Activated T-cell treated with anti-CD3 and anti-CD28 coated beads for 4 hours (primary cell): ENCODE data around the gene TADA3.
"Not testable (repeated sequence)": the region's sequence is repeated elsewhere in the genome, so short reads cannot be mapped to it uniquely, and the experiment has no call there.

ENCODE experiments used
- DNase-seq: peaks from one replicate; pipeline ENCODE4 v3.0.0-alpha.2; 2020

TADA3 gene

DNA sequence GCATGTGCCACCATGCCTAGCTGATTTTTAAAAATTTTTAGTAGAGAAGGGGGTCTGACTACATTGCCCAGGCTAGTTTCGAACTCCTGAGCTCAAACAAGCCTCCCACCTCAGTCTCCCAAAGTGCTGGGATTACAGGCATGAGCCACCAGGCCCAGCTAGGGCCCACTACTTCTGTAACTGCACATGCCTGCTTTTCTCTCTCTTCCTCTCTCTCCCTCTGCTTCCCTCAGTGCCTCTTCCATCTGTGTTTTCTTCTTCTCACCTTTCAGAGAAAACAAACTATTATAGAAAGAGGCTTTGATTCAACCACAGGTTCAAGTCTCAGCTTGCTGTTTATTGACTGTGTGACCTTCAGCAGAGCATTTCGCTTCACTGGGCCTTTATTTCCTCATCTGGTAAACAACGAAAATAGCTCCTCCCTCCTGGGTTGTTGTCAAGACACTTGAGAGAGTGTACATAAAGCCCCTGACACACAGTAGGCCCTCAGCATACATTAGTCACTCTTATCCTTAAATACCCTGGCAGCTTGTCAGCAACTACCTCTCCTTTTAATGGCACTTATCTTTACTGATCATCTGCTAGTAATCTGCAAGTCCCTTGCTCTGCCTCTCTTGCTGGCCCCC lies 10.2 kb downstream of the TADA3 start:
- no peak for DNase-seq

- DNase-seq: no peak
Measured at GRCh38 chr3:9781551-9781950, 10.7 kb downstream of the TADA3 start.

DNA sequence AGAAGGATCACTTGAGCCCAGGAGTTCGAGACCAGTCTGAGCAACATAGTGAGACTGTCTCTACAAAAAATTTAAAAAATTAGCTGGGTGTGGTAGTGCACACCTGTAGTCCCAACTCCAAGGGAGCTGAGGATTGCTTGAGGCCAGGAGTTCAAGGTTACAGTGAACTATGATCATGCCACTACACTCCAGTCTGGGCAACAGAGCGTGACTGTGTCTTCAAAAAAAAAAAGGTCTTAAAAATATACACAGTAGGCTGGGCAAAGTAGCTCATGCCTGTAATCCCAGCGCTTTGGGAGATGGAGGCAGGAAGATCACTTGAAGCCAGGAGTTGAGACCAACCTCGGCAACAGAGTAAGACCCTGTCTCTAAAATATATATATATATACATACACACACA lies 11.4 kb downstream of the TADA3 start:
- no peak for DNase-seq

GRCh38 chr3:9780458-9780812 lies 11.8 kb downstream of the TADA3 start:
- no peak for DNase-seq

DNA sequence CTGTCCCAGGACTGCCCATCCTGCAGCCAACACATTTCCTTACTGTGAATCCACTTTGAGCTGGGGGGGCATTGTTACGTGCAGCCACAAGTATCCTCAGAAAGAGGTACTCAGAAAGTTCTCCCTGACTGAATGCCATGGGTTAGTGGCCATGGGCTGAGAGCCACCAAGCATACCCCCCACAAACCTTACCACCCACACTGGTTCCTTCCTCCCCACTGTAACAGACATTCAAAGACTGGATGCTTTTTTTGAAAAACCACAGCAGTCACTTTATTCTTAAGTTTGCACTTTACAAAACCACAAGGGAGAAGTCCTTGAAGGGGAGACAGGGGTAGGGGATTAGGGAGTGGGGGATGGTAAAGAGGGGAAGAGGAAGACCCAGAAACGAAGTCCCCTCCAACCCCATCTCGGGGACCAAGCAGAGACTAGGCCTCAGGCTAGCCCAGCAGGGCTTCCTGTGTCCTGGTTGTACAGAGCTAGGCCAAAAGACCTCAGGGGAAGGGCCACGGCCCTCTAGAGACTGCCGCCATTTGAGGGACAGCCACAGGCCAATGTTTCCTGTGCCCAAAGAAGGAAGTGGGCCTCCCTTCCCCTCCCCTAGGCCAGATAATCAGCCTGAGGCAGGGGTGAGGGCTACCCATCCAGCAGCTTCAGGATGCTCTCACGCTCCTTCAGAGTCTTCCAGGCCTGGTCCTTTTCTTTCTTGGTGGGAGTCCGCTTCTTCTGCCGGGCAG lies 12.4 kb downstream of the TADA3 start:
- no peak for DNase-seq

DNA sequence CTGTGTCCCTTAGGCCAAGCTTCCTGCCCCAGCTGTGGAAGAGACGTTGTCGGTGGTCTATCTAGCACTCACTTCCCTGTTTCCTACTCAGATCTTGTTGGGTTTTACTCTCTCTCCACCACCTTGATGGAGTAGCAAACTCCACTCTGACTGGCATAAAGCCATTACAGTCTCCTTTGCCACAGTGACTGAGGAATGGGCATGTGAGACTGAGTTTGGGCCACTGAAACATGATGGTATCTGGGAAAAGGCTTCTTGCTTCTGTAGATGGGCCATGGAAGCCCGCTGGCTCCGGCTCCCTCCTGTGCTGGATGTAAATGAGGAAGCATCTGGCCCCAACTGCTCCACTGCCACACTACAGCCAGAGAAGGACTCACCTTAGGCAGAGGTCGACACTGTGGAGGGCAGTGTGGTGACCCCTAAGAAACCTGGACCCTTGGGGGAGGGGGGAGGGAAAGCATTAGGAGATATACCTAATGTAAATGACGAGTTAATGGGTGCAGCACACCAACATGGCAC lies 13.1 kb downstream of the TADA3 start:
- no peak for DNase-seq

DNA sequence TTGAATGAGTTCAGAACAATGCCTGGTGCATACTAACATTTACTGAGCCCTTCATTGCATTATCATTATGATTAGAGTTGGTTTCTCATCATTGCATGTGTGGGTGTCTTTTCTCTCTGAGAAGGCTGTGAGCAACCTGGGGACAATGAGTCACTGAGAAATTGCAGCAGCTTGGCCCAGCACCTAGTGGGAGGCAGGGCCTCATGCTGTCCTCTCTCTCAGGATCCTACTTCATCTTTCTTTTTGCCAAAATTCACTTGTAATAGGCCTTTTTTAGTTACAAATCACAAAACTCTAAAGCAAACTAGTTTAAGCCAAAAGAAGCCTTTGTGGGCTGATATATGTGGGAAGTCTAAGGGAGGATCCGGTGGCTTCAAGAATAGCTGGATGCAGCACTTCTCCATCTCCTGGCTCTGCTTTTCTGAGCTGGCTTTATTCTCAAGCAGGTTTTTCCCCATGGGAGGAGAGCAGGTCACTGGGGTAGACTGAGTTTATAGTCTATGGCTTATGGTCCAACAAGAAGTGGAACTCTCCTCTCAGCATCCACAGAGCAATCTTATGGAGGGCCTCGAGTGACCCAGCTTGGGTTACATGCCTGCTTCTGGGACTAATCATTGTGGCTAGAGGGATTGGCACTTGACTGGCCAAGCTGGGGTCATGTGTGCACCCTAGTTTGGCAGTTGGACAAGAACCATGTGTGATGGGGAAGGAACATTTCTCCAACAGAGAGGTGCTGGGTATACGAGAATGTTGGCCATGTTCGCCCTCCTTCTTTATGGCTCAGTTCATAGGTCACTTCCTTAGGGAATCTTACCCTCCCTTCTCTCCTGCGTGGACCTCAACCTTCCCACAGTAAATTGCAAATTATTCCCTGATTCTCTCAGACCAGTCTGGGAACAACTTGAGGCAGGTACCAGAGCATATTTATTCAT lies 13.9 kb downstream of the TADA3 start:
- peak; percentile 32 for DNase-seq

GRCh38 chr3:9777694-9778021 lies 14.6 kb downstream of the TADA3 start:
- DNase-seq: no peak

GRCh38 chr3:9776896-9777693 lies 15.2 kb downstream of the TADA3 start:
- DNase-seq: no peak

DNA sequence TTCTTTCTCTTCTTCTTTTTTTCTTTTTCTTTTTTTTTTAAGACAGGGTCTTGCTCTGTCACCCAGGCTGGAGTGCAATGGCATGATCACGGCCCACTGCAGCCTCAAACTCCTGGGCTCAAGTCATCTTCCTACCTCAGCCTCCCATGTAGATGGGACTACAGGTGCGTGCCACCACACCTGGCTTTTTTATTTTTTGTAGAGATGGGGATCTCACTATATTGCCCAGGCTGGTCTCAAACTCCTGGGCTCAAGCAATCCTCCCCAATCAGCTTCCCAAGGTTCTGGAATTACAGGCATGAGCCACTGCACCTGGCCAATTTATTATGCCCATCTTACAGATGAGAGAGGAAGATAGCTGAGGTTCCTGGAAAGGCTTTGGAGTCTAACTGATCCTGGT lies 21.3 kb downstream of the TADA3 start:
- DNase-seq: not testable (repeated sequence)

DNA sequence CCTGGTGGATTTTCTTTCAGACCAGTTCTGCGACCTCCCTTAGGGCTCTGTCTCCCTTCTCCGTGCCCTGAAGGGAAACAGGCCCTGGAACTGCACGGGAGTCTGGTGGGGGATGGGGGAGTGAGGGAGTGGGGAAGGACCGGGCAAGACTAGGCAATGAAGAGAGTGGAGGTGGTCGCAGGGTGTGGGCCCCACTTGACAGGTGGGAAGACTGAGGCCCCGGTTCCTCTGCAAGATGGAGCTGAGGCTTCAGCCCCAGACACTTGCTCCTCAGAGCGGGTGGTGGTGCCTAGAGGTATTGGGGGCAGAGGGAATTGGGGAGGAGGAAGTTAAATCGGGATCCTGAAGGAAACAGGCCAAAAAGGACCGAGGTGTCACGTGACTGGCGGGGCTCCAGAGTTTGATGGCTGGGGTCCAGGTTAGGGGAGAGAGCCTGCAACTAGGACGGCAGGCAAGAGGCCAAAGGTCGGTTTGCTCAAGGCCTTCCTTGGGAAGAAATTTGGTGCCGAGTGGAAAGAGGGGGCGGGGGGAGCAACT lies 21.9 kb downstream of the TADA3 start:
- DNase-seq: no peak

- peak; percentile 38 for DNase-seq
Measured at GRCh38 chr3:9769426-9770275, 22.6 kb downstream of the TADA3 start, which contains the start of gene CAMK1. TSS of gene CAMK1 (minus strand) at chr3:9769947. CDS start at chr3:9767749, 2,198 bp downstream.

- DNase-seq: no peak
Measured at GRCh38 chr3:9769012-9769411, 23.3 kb downstream of the TADA3 start.

DNA sequence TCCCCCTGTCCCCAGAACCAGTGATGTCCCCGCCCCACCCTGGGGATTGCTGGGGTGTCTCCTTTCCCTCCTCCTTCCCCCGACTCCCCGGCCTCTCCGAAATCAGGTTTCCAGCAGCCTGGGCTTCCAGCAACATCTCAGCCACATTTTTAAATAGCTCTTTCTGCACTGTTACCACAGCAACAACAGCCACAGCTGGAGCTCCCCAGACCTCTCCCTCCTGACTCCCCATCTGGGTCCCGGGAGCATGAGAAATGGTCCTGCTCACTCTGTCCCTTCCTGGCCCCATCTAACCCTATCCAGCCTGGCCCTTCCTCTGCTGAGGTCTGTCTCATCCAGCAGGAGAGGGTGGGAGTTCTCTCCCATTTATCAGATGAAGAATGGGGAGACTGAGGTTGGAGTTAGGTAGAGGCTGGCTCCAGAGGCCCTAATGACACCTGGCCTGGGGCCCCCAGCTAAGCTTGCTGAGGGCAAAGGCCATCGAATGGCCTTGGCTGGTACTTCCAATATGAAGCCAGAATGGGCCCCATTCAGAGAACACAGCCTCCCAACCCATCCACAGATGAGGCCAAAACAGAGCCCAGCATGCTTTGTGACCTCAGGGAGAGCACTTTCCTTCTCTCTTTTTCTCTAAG lies 24.0 kb downstream of the TADA3 start:
- no peak for DNase-seq

DNA sequence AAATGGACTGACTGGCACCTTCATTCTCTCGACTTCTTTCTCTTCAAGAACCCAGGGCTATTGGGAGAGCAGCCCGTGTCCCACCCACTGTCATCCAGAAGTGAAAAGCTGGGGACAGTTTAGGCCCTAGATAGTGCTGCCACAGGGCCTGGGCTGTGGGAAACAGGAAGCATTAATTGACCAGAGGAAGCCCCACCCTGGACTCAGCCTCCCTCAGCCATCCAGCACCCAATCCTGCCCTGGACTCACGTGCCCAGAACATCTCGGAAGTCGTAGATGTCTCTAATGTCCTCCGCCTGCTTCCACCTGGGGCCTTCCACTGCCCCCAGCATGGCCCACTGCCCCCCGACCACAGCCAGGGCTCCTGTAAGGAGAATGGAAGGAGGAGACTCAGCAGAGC lies 24.9 kb downstream of the TADA3 start:
- no peak for DNase-seq

GRCh38 chr3:9765865-9766264 lies 26.4 kb downstream of the TADA3 start:
- DNase-seq: no peak

- no peak for DNase-seq
Measured at GRCh38 chr3:9762871-9763270, 29.4 kb downstream of the TADA3 start.

DNA sequence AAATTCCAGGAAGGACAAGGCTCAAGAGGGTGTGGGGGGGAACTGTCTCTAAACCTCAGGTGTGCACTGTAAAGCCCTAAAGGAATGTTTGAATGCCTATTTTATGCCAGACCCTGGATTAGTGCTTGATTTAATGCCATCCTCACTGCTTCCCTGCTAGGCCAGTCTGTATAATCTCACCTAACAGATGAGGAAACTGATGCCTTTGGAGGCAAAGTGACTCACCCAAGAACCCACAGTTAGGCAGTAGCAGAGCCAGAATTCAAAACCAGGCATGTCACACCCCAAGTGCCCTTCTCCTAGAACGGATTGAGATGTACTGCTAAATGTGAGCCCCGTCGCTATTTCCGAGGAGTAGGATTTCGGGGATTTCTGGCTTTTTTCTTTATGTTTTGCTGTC lies 30.4 kb downstream of the TADA3 start:
- no peak for DNase-seq

- DNase-seq: no peak
Measured at GRCh38 chr3:9760779-9761505, 31.3 kb downstream of the TADA3 start.

- DNase-seq: no peak
Measured at GRCh38 chr3:9757427-9757826, 34.8 kb downstream of the TADA3 start.
